Naive thymus-derived CD4-positive, alpha-beta T cell (primary cell): ENCODE data around the gene XAF1. TPM values are rescaled to one million over a fixed set of nuclear protein-coding genes. Genes with fewer than 3 reads are reported as not detected.

ENCODE experiments used
- ATAC-seq: fragments of 150-1000 bp; cut with Tn5 transposase; 2 replicates; pipeline ENCODE4 v1.10.0; 2021; ENCODE audit warnings: mild to moderate bottlenecking, moderate library complexity
- CTCF ChIA-PET: fragments of 350-600 bp; sonication (Branson Sonifier 250); formaldehyde crosslinking; loops from one replicate; lab custom pipeline; 2021; ENCODE audit warnings: antibody characterized with exemption; lab: Charles Lee
- POLR2A ChIA-PET: fragments of 350-600 bp; sonication (Branson Sonifier 250); formaldehyde crosslinking; loops from one replicate; lab custom pipeline; 2021; ENCODE audit warnings: antibody characterized with exemption, inconsistent platforms; lab: Charles Lee
- DNase-seq, 9 donors: peaks; one replicate each; pipeline versions ENCODE4 v3.0.0 to v3.0.0-alpha.2; 2020 to 2022; ENCODE audit warnings: mixed read lengths in 1 of 9
- H3K27ac ChIP-seq: one replicate; pipeline ENCODE4 v1.7.0; 2013; ENCODE audit warnings: mild to moderate bottlenecking, low read depth, low read length, moderate library complexity
- H3K27me3 ChIP-seq, 2 donors: one replicate each; pipeline ENCODE4 v1.7.0; 2013; ENCODE audit warnings: low read length in 2 of 2, mild to moderate bottlenecking in 2 of 2, moderate library complexity in 2 of 2; ENCODE audit not compliant: control insufficient read depth in 2 of 2, insufficient read depth in 2 of 2
- H3K36me3 ChIP-seq, 3 experiments: 1 replicate in 2 of 3; 2 replicates in 1 of 3; pipeline ENCODE4 v1.7.0; 2013; ENCODE audit warnings: low read length in 3 of 3, mild to moderate bottlenecking in 3 of 3, moderate library complexity in 1 of 3; ENCODE audit not compliant: insufficient read depth in 3 of 3, control insufficient read depth in 2 of 3
- H3K4me1 ChIP-seq, 2 donors: one replicate each; pipeline ENCODE4 v1.7.0; 2013; ENCODE audit warnings: low read length in 2 of 2, mild to moderate bottlenecking in 2 of 2, moderate library complexity in 1 of 2; ENCODE audit not compliant: control insufficient read depth in 2 of 2, insufficient read depth in 2 of 2
- H3K4me3 ChIP-seq: 2 replicates; pipeline ENCODE4 v1.7.0; 2013; ENCODE audit warnings: mild to moderate bottlenecking, low read length
- H3K9me3 ChIP-seq, 3 experiments: 1 replicate in 2 of 3; 2 replicates in 1 of 3; pipeline ENCODE4 v1.7.0; 2013; ENCODE audit warnings: low read length in 3 of 3; ENCODE audit not compliant: control insufficient read depth in 2 of 3
- H3K27ac Mint-ChIP-seq, 9 donors: one replicate each; pipeline ENCODE4 v1.8.0; 2020 to 2022; ENCODE audit warnings: mixed read lengths in 9 of 9, mild to moderate bottlenecking in 8 of 9, moderate library complexity in 5 of 9, inconsistent platforms in 2 of 9
- H3K27me3 Mint-ChIP-seq, 5 donors: one replicate each; pipeline ENCODE4 v1.8.0; 2021 to 2022; ENCODE audit warnings: mixed read lengths in 5 of 5, mild to moderate bottlenecking in 1 of 5
- H3K36me3 Mint-ChIP-seq, 5 donors: one replicate each; pipeline ENCODE4 v1.8.0; 2020 to 2022; ENCODE audit warnings: mixed read lengths in 5 of 5, mild to moderate bottlenecking in 3 of 5, inconsistent platforms in 1 of 5
- H3K4me1 Mint-ChIP-seq, 7 donors: one replicate each; pipeline ENCODE4 v1.8.0; 2020 to 2022; ENCODE audit warnings: mixed read lengths in 7 of 7, mild to moderate bottlenecking in 3 of 7, inconsistent platforms in 1 of 7
- H3K4me3 Mint-ChIP-seq, 10 donors: one replicate each; pipeline ENCODE4 v1.8.0; 2020 to 2022; ENCODE audit warnings: mild to moderate bottlenecking in 10 of 10, mixed read lengths in 10 of 10, moderate library complexity in 6 of 10, inconsistent platforms in 2 of 10
- H3K9me3 Mint-ChIP-seq, 11 donors: one replicate each; pipeline ENCODE4 v1.8.0; 2020 to 2022; ENCODE audit warnings: mixed read lengths in 11 of 11, mild to moderate bottlenecking in 4 of 11, inconsistent platforms in 1 of 11, moderate library complexity in 1 of 11
- intact Hi-C, 2 donors: fragments of 100-400 bp; cut with micrococcal nuclease; formaldehyde crosslinking; loops; one replicate each; pipeline ENCODE4 v1.15.1; 2023
- polyA plus RNA-seq, 2 donors: library from polyadenylated mRNA; unstranded; fragments of 300-500 nt; fragmentation: Illumina TruSeq; gene quantifications; one replicate each; pipeline ENCODE4 v1.2.3, GENCODE V29; 2021
- total RNA-seq, 6 experiments: library from RNA in 5 of 6; stranded (reverse) in 5 of 6; gene quantifications; 1 replicate in 5 of 6; 2 replicates in 1 of 6; pipeline ENCODE4 v1.2.3 and lab custom pipeline; 2021 to 2026

The XAF1 gene
- total and polyA plus RNA-seq, 7 experiments from 2014 or later: 28.1 to 475 (median 58.1) TPM

- peaks cover 0 to 25% (median 5%) of the 10 kb centered on the region in 3 experiments for H3K9me3 ChIP-seq
- no peaks in the 10 kb centered on the region for H3K27me3 ChIP-seq
- peaks cover 9 to 83% (median 56%) of the 10 kb centered on the region in 11 donors for H3K9me3 Mint-ChIP-seq
- ChIA-PET CTCF (no interaction called here), POLR2A (no interaction called here)
- peaks cover 14 to 80% (median 26%) of the 10 kb centered on the region in 5 donors for H3K36me3 Mint-ChIP-seq
- H3K4me3 Mint-ChIP-seq: no peak overlapping the region
- intact Hi-C loops: no loop called here
- peaks cover 0 to 9% (median 6%) of the 10 kb centered on the region in 7 donors for H3K4me1 Mint-ChIP-seq
- ATAC-seq (no peak), DNase-seq (no peak)
- H3K4me3 ChIP-seq: no peak overlapping the region
- H3K27ac ChIP-seq: no peak overlapping the region
- H3K4me1 ChIP-seq: no peaks in the 10 kb centered on the region
- H3K27ac Mint-ChIP-seq: peak overlapping the region in 2 of 9 donors; percentile 22 to 54
- no peaks in the 10 kb centered on the region for H3K36me3 ChIP-seq
- peaks cover 8 to 76% (median 55%) of the 10 kb centered on the region in 5 donors for H3K27me3 Mint-ChIP-seq
These were observed 23.6 kb downstream of the XAF1 start for GRCh38 chr17:6779411-6779810.

GRCh38 chr17:6780001-6780400 lies 24.2 kb downstream of the XAF1 start:
- H3K27me3 Mint-ChIP-seq: peaks cover 8 to 71% (median 56%) of the 10 kb centered on the region in 5 donors
- H3K27ac Mint-ChIP-seq: peak overlapping the region in 1 of 9 donors; percentile 54
- no peaks in the 10 kb centered on the region for H3K4me1 ChIP-seq
- CTCF ChIA-PET: no interaction called here
- no peak for DNase-seq
- H3K4me3 ChIP-seq: no peak overlapping the region
- H3K36me3 ChIP-seq: no peaks in the 10 kb centered on the region
- H3K9me3 ChIP-seq: peaks cover 0 to 19% (median 3%) of the 10 kb centered on the region in 3 experiments
- H3K4me1 Mint-ChIP-seq: peaks cover 0 to 9% (median 5%) of the 10 kb centered on the region in 7 donors
- no peak overlapping the region for H3K27ac ChIP-seq
- H3K27me3 ChIP-seq: no peaks in the 10 kb centered on the region
- peaks cover 13 to 74% (median 24%) of the 10 kb centered on the region in 5 donors for H3K36me3 Mint-ChIP-seq
- intact Hi-C loops: no loop called here
- no peak overlapping the region for H3K4me3 Mint-ChIP-seq
- ATAC-seq: no peak
- POLR2A ChIA-PET: no interaction called here
- peaks cover 7 to 83% (median 54%) of the 10 kb centered on the region in 11 donors for H3K9me3 Mint-ChIP-seq

- H3K36me3 Mint-ChIP-seq: peaks cover 13 to 70% (median 24%) of the 10 kb centered on the region in 5 donors
- intact Hi-C loops: no loop called here
- CTCF ChIA-PET: no interaction called here
- no peaks in the 10 kb centered on the region for H3K27me3 ChIP-seq
- peaks cover 0 to 11% (median 0%) of the 10 kb centered on the region in 3 experiments for H3K9me3 ChIP-seq
- H3K36me3 ChIP-seq: no peaks in the 10 kb centered on the region
- no peak overlapping the region for H3K27ac Mint-ChIP-seq
- H3K4me1 Mint-ChIP-seq: peaks cover 0 to 13% (median 10%) of the 10 kb centered on the region in 7 donors
- no peak overlapping the region for H3K4me3 ChIP-seq
- ATAC-seq (no peak), DNase-seq (no peak)
- POLR2A ChIA-PET: no interaction called here
- H3K4me3 Mint-ChIP-seq: no peak overlapping the region
- H3K9me3 Mint-ChIP-seq: peaks cover 7 to 84% (median 54%) of the 10 kb centered on the region in 11 donors
- no peak overlapping the region for H3K27ac ChIP-seq
- peaks cover 12 to 78% (median 63%) of the 10 kb centered on the region in 5 donors for H3K27me3 Mint-ChIP-seq
- H3K4me1 ChIP-seq: no peaks in the 10 kb centered on the region
These were observed 25.0 kb downstream of the XAF1 start for GRCh38 chr17:6780886-6781285.

- peaks cover 13 to 65% (median 27%) of the 10 kb centered on the region in 5 donors for H3K36me3 Mint-ChIP-seq
- peaks cover 12 to 88% (median 48%) of the 10 kb centered on the region in 11 donors for H3K9me3 Mint-ChIP-seq
- ChIA-PET POLR2A (no interaction called here), CTCF (no interaction called here)
- Histone ChIP-seq H3K4me3 (no peak overlapping the region), H3K9me3 (peaks cover 0 to 6% (median 0%) of the 10 kb centered on the region in 3 experiments), H3K4me1 (no peaks in the 10 kb centered on the region), H3K27me3 (no peaks in the 10 kb centered on the region), H3K36me3 (no peaks in the 10 kb centered on the region), H3K27ac (no peak overlapping the region)
- H3K27me3 Mint-ChIP-seq: peaks cover 22 to 82% (median 67%) of the 10 kb centered on the region in 5 donors
- H3K4me3 Mint-ChIP-seq: no peak overlapping the region
- H3K27ac Mint-ChIP-seq: no peak overlapping the region
- peaks cover 0 to 10% (median 7%) of the 10 kb centered on the region in 7 donors for H3K4me1 Mint-ChIP-seq
- no peak for ATAC-seq
- DNase-seq: no peak
- intact Hi-C loops: no loop called here
These were observed 26.4 kb downstream of the XAF1 start for GRCh38 chr17:6782244-6782643.

GRCh38 chr17:6786618-6787017 lies 30.8 kb downstream of the XAF1 start:
- H3K27ac ChIP-seq: no peak overlapping the region
- H3K27ac Mint-ChIP-seq: no peak overlapping the region
- H3K9me3 ChIP-seq: no peaks in the 10 kb centered on the region
- DNase-seq (no peak), ATAC-seq (no peak)
- H3K9me3 Mint-ChIP-seq: peaks cover 5 to 55% (median 34%) of the 10 kb centered on the region in 11 donors
- H3K4me1 ChIP-seq: no peaks in the 10 kb centered on the region
- intact Hi-C loops: no loop called here
- H3K4me3 Mint-ChIP-seq: no peak overlapping the region
- no peaks in the 10 kb centered on the region for H3K27me3 ChIP-seq
- H3K4me3 ChIP-seq: no peak overlapping the region
- ChIA-PET CTCF (no interaction called here), POLR2A (no interaction called here)
- peaks cover 0 to 10% (median 5%) of the 10 kb centered on the region in 7 donors for H3K4me1 Mint-ChIP-seq
- peaks cover 3 to 27% (median 10%) of the 10 kb centered on the region in 5 donors for H3K36me3 Mint-ChIP-seq
- H3K27me3 Mint-ChIP-seq: peaks cover 42 to 88% (median 59%) of the 10 kb centered on the region in 5 donors
- no peaks in the 10 kb centered on the region for H3K36me3 ChIP-seq

GRCh38 chr17:6787081-6787693 lies 31.3 kb downstream of the XAF1 start:
- peaks cover 0 to 10% (median 5%) of the 10 kb centered on the region in 7 donors for H3K4me1 Mint-ChIP-seq
- Histone ChIP-seq H3K9me3 (no peaks in the 10 kb centered on the region), H3K4me1 (no peaks in the 10 kb centered on the region), H3K4me3 (no peak overlapping the region), H3K27me3 (no peaks in the 10 kb centered on the region), H3K27ac (no peak overlapping the region), H3K36me3 (no peaks in the 10 kb centered on the region)
- ATAC-seq (no peak), DNase-seq (no peak)
- peaks cover 0 to 22% (median 4%) of the 10 kb centered on the region in 5 donors for H3K36me3 Mint-ChIP-seq
- ChIA-PET CTCF (interaction anchor here (0.6 kb wide), 1 partner anchor 540 kb away, joined by 3 read pairs; no protein-coding TSS in a partner anchor), POLR2A (no interaction called here)
- peaks cover 41 to 84% (median 56%) of the 10 kb centered on the region in 5 donors for H3K27me3 Mint-ChIP-seq
- H3K9me3 Mint-ChIP-seq: peaks cover 5 to 50% (median 28%) of the 10 kb centered on the region in 11 donors
- H3K4me3 Mint-ChIP-seq: no peak overlapping the region
- intact Hi-C loops: no loop called here
- H3K27ac Mint-ChIP-seq: no peak overlapping the region
